Stimulated activated CD4-positive, alpha-beta T cell treated with anti-CD3 and anti-CD28 coated beads, TNF-alpha, amount 100 ng/mL, for 48 hours (primary cell): ENCODE results near the gene ZNF22.
A peak's percentile ranks its signal among the peaks of the same experiment; 100 is the strongest.
"Not testable (repeated sequence)": the region's sequence is repeated elsewhere in the genome, so short reads cannot be mapped to it uniquely, and the experiment has no call there.

Experiments
- DNase-seq, 3 donors: peaks; one replicate each; pipeline ENCODE4 v3.0.0-alpha.2; 2020; ENCODE audit warnings: low read depth in 3 of 3

The ZNF22 gene

GRCh38 chr10:44991571-44991970, 9.2 kb upstream of the ZNF22 start:
- DNase-seq: no peak

GRCh38 chr10:44992070-44992731, 8.5 kb upstream of the ZNF22 start:
- DNase-seq: no peak

GRCh38 chr10:44992732-44993225, 7.9 kb upstream of the ZNF22 start:
- DNase-seq: no peak

- no peak for DNase-seq
Observed at GRCh38 chr10:44993226-44993921, 7.3 kb upstream of the ZNF22 start.

GRCh38 chr10:44993922-44994751, 6.6 kb upstream of the ZNF22 start:
- no peak for DNase-seq

GRCh38 chr10:44994752-44995530, 5.8 kb upstream of the ZNF22 start:
- no peak for DNase-seq

GRCh38 chr10:44995581-44995913, 5.2 kb upstream of the ZNF22 start:
- no peak for DNase-seq

GRCh38 chr10:44995914-44996669, 4.6 kb upstream of the ZNF22 start:
- DNase-seq: no peak

GRCh38 chr10:44997105-44997748, 3.5 kb upstream of the ZNF22 start:
- no peak for DNase-seq

- DNase-seq: no peak
Observed at GRCh38 chr10:44998146-44998631, 2.5 kb upstream of the ZNF22 start.

GRCh38 chr10:45000138-45000751, 478 bp upstream of the ZNF22 start:
- DNase-seq: no peak

- peak in 2 of 3 donors; percentile 28 to 34 for DNase-seq
Observed at GRCh38 chr10:45001381-45002148, 842 bp downstream of the ZNF22 start.

GRCh38 chr10:45003432-45004000, 2.8 kb downstream of the ZNF22 start:
- DNase-seq: no peak

GRCh38 chr10:45004661-45005060, 3.9 kb downstream of the ZNF22 start:
- DNase-seq: no peak

- DNase-seq: no peak
Observed at GRCh38 chr10:45005284-45005683, 4.6 kb downstream of the ZNF22 start.

- DNase-seq: no peak
Observed at GRCh38 chr10:45006276-45007030, 5.7 kb downstream of the ZNF22 start.

- DNase-seq: no peak
Observed at GRCh38 chr10:45008524-45009161, 7.9 kb downstream of the ZNF22 start.

GRCh38 chr10:45014557-45014956, 13.8 kb downstream of the ZNF22 start:
- not testable (repeated sequence) for DNase-seq
